Left ventricle myocardium superior (tissue), 1 donor: ENCODE results near the gene TPX2. TPM values are rescaled to one million over a fixed set of nuclear protein-coding genes. Genes with fewer than 3 reads are reported as not detected.

Experiments
- ATAC-seq: fragments of 200-7000 bp; cut with Tn5 transposase; one replicate; pipeline ENCODE4 v1.9.1; 2020; ENCODE audit warnings: mild to moderate bottlenecking, moderate library complexity
- DNase-seq: peaks from one replicate; pipeline ENCODE4 v3.0.0-alpha.2; 2020
- intact Hi-C: fragments of 100-400 bp; cut with micrococcal nuclease; formaldehyde crosslinking; loops from one replicate; pipeline ENCODE4 v1.11.0; 2022
- long read RNA-seq: library from polyadenylated mRNA; unstranded; transcript quantifications from one replicate; pipeline ENCODE4 v2.0.0, GENCODE V29; 2021
- total RNA-seq: library from RNA; stranded (reverse); fragmentation: NEBNext Ultra II Directional; extraction: Animal tissue kit (Norgen Biotek cat#: 25700); gene quantifications from one replicate; pipeline ENCODE4 v1.2.1, GENCODE V29; 2021
- donor health status: DM: no; HTN: yes; CAD: no; lungs with severe emphysema.

Gene TPX2, protein sequence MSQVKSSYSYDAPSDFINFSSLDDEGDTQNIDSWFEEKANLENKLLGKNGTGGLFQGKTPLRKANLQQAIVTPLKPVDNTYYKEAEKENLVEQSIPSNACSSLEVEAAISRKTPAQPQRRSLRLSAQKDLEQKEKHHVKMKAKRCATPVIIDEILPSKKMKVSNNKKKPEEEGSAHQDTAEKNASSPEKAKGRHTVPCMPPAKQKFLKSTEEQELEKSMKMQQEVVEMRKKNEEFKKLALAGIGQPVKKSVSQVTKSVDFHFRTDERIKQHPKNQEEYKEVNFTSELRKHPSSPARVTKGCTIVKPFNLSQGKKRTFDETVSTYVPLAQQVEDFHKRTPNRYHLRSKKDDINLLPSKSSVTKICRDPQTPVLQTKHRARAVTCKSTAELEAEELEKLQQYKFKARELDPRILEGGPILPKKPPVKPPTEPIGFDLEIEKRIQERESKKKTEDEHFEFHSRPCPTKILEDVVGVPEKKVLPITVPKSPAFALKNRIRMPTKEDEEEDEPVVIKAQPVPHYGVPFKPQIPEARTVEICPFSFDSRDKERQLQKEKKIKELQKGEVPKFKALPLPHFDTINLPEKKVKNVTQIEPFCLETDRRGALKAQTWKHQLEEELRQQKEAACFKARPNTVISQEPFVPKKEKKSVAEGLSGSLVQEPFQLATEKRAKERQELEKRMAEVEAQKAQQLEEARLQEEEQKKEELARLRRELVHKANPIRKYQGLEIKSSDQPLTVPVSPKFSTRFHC
- 0.72 TPM for total RNA-seq
- long read RNA-seq, partial matches to known transcripts: 1 of 1 reads
- long read RNA-seq, other reads (novel, unspliced or antisense): 0 of 1 reads

- DNase-seq (peak; percentile 94), ATAC-seq (peak; percentile 100)
- intact Hi-C loops: no loop called here
Measured at GRCh38 chr20:31738729-31739549, at the start of gene TPX2. TSS of gene TPX2 (plus strand) at chr20:31739290. CDS start at chr20:31757477, 18,187 bp downstream.

GRCh38 chr20:31690124-31690666 lies 48.9 kb upstream of the TPX2 start:
- ATAC-seq: no peak

DNA sequence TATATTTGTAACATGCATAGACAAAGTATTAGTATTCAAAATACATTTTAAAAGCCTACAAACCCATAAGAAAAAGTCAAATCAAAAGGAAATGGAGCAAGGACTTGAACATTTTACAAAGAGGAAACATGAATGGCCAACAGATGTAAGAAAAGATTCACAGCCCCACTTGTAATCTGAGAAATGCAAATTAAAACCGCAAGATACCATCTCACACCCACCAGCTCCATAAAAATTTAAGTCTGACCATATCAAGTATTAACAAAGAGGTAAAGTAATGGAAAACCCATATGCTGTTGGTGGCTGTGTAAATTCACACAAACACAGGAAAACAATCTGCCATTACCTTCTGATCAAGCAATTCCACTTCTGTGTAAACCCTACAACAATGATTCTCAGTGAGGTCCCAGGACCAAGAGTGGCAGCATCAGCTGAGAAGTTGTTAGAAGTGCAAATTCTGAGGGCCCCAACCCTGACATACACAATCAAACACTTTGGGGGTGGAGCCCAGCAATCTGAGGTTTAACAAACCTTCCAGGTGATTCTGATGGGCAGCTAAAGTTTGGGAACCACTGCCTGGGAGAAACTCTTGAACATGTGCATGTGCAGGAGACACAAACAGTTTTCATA lies 47.3 kb upstream of the TPX2 start:
- DNase-seq (no peak), ATAC-seq (no peak)
- intact Hi-C loops: no loop called here

More at GRCh38 chr20:31690124-31690666, 48.9 kb upstream of the TPX2 start:
- no peak for DNase-seq
- intact Hi-C loops: no loop called here

DNA sequence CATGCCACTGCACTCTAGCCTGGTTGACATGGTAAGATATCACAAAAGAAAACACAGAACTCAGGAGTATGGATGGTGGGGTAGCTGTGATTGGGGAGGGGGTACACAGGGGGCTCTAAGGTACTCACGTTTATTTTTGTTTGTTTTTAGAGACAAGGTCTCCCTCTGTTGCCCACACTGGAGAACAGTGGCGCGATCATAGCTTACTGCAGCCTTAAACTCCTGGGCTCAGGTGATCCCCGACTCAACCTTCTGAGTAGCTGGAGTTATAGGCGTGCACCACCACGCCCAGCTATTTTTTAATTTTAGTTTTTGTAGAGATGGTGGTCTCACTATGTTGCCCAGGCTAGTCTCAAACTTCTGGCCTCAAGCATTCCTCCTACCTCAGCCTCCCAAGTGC lies 45.7 kb upstream of the TPX2 start:
- DNase-seq: no peak
- intact Hi-C loops: no loop called here
- ATAC-seq: no peak

DNA sequence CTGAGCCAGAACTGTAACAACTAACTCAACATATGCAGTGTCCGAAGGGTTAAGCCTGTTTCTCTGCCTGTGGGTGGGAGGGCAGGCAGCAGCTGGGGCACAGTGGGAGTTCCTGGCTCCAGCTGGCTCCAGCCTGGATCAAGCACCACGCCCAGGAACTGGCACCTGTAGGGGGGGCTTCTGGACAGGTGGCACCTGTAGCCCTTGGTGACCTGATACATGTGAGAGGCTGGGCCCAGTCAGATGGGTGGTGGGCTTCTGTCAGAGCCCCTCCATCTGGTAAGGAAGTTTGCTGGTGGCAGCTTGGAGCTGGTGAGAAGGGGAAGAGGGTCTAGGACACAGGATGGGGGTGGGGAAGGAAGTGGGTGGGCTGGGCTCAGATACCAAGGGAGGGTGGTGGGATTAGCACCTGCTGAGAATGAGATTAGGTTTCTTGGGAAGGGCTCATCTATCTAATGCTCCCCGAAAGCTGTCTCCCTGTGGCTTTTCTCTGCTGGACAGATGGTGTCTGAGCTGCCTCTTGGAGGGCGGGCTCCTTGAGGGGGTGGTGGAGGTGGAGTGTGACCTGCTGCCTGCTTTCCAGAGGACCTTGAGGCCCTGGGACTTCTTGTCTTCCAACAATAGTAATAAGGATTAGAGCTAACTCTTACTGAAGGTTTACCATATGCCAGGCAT lies 45.0 kb upstream of the TPX2 start:
- intact Hi-C loops: no loop called here
- no peak for ATAC-seq
- no peak for DNase-seq

- ATAC-seq (no peak), DNase-seq (no peak)
- intact Hi-C loops: no loop called here
Measured at GRCh38 chr20:31694842-31695593, 44.1 kb upstream of the TPX2 start.

DNA sequence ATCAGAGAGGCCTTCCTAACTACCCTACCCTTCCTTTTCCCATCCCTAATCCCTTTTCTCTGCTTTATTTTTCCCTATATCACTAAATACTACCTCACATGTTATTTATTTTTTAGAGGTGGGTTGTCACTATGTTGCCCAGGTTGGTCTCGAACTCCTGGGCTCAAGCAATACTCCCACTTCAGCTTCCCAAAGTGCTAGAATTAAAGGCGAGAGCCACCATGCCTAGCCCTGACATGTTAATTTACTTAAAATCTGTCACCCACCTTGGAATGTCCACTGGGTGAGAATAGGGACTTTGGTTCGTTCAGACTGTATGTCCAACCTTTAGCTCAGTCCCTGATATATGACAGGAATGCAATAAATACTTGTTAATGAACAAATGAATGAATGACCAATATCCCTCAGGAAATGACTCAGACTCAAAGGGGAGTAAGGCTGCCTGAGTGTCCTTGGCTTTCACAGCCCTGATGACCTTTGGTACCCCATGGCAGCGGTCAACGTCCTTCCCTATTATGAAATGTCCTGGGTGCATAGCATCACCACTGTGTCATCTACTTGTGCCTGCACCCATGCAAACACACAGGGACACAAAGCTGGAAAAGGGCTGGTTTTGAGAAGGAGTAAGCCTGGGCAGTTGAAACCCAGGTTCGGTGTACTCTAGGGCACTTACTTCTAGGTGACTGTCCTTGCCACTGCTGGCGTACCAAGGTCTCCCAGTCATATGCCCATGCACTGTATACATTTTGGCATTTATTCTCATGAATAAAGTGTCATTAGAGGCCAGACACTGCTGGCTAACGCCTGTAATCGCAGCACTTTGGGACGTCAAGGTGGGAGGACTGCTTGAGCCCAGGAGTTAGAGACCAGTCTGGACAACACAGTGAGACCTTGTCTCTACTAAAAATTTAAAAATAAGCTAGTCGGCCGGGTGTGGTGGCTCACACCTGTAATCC lies 43.0 kb upstream of the TPX2 start:
- intact Hi-C loops: no loop called here
- DNase-seq: no peak
- peak; percentile 33 for ATAC-seq

DNA sequence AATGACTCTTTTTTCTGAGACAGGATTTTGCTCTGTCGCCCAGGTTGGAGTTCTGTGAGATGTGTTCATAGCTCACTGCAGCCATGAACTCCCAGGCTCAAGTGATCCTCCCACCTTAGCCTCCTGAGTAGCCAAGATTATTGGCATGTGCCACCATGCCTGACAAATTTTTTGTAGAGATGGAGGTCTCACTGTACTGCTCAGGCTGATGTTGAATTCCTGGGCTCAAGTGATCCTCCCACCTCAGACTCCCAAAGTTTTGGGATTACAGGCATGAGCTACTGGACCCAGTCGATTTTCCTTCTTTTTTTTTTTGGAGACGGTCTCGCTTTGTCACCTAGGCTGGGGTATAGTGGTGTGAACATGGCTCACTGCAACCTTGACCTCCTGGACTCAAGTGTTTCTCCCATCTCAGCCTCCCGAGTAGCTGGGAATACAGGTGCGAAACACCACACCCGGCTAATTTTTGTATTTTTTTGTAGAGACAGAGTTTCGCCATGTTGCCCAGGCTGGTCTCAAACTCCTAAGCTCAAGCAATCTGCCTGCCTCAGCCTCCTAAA lies 40.8 kb upstream of the TPX2 start:
- ATAC-seq: no peak
- intact Hi-C loops: no loop called here
- DNase-seq: no peak

GRCh38 chr20:31698803-31699718 lies 40.0 kb upstream of the TPX2 start:
- no peak for DNase-seq
- intact Hi-C loops: no loop called here
- ATAC-seq: peak; percentile 87

GRCh38 chr20:31699801-31700728 lies 39.0 kb upstream of the TPX2 start:
- intact Hi-C loops: no loop called here
- DNase-seq (no peak), ATAC-seq (no peak)

GRCh38 chr20:31700747-31701146 lies 38.3 kb upstream of the TPX2 start:
- DNase-seq (no peak), ATAC-seq (no peak)
- intact Hi-C loops: no loop called here

DNA sequence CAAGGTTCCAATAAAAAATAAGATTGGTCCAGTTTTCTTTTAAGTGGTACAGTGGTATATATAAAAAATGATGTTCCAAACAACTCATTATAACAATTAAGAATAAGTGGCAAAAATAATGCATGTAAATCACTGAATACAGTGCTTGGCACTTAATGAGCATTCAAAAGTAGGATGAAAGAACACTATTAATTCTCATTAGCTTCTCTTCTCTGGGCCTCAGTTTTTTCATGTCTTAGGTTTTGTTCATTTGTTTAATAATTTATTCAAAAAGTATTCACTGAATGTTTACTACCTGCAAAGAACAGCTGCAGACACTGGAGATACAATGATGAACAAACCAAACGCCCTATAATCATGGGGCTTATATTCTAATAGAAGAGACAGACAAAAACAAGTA lies 37.5 kb upstream of the TPX2 start:
- DNase-seq: no peak
- intact Hi-C loops: no loop called here
- ATAC-seq: no peak

DNA sequence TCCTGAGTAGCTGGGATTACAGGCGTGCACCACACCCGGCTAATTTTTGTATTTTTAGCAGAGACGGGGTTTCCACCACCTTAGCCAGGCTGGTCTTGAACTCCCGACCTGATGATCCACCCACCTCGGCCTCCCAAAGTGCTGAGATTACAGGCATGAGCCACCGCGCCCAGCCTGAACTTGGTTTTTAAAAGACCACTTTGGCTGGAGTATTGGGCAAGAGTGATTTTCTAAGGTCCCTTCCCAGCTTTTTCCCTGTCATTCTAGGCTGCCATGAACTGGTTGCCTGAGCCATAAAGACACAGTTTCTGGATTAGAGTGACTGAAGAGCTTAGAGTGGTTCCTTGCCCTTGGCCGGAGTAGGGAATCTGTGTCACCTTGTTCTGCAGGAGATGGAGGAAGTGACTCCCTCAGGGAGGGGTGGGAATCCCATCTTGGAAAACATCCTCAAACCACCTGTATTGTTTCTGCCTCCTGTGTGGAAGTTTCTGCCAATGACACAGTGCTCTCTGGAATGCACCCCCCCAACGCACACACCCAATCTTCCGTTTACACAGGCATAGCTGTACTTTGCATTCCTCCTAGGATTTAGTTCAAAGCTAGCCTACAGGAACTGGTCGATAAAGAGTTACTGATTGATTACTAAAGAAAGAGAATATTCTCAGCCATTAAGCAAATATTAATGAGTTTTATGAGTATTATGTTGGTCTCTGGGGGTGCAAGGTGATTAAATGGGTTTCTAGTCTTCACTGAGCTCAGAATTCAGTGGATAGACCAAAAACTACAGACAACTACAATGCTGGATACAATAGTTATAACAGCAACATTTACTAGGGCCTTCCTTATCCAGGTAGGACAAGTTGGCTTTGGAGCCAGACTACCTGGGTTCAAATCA lies 34.6 kb upstream of the TPX2 start:
- intact Hi-C loops: no loop called here
- DNase-seq (no peak), ATAC-seq (peak; percentile 54)
